ENCODE measurements around the gene MAN1B1. TPM values are rescaled to one million over a fixed set of nuclear protein-coding genes. Genes with fewer than 3 reads are reported as not detected.

The MAN1B1 gene
- total and polyA plus RNA-seq, 2 of the 8 experiments (the other 6 are each of a cell fraction or from before 2014, with no cell fraction given) = 33.7 to 36.3 TPM

GRCh38 chr9:137048655-137049543 lies 37.9 kb upstream of the MAN1B1 start:
- FAIRE-seq = no peak
- peaks cover 16% of the 10 kb centered on the region; the same call in 1 of the 2 replicates for H3K23me2 ChIP-seq (ENCODE audit: low read depth, low read length)
- DNase-seq (ENCODE audit: low read depth in 1 of 2, low spot score in 2 of 2) = no peak
- H4K8ac ChIP-seq (ENCODE audit: extremely low read depth, insufficient read depth, low read length) = no peak overlapping the region; the same call in 1 of the 2 replicates
- H3K18ac ChIP-seq (ENCODE audit: extremely low read depth, low read length) = no peak overlapping the region
- peaks cover 8% of the 10 kb centered on the region for H3K79me1 ChIP-seq (ENCODE audit: low read depth, low read length)
- TF ChIP-seq GABPA (IDR thresholded peaks at IDR 0.05; ENCODE audit: borderline replicate concordance, insufficient read depth, low read length) = peak; percentile 61; the same call in 1 of the 2 replicates
- TF ChIP-seq MAX (IDR thresholded peaks at IDR 0.05) = peak; percentile 62
- TF ChIP-seq ATF3 (IDR thresholded peaks at IDR 0.05; ENCODE audit: insufficient read depth, low read depth, low read length) = no peak
- TF ChIP-seq E2F6 (IDR thresholded peaks at IDR 0.05) = peak; percentile 72
- peaks cover 25 to 74% (median 59%) of the 10 kb centered on the region in 4 experiments for H3K27me3 ChIP-seq (replicated peaks in 1 of 4; ENCODE audit: control insufficient read depth in 3 of 4, extremely low read depth in 1 of 4, insufficient read depth in 3 of 4, low read length in 3 of 4)
- CTCF ChIA-PET (ENCODE audit: partially characterized antibody) = interaction anchor here (0.6 to 7.6 kb wide), 20 partner anchors 10 to 854 kb away, joined by 3 to 291 read pairs (median 4); partner anchors contain the start of genes ABCA2, CLIC3, FUT7 and SAPCD2
- no peak overlapping the region; a peak in 1 of 8 replicates for H3K4me3 ChIP-seq (ENCODE audit: extremely low read depth in 1 of 4, insufficient read depth in 2 of 4, low read depth in 3 of 4, low read length in 4 of 4)
- H3K4me1 ChIP-seq (replicated peaks in 1 of 4; ENCODE audit: control insufficient read depth in 3 of 4, insufficient read depth in 4 of 4, low read length in 3 of 4) = peaks cover 3 to 18% (median 10%) of the 10 kb centered on the region in 4 experiments; a peak in 6 of 7 replicates
- no peak overlapping the region for H3K23ac ChIP-seq (ENCODE audit: insufficient read length)
- 53% methylated on average over 41 of the region's 72 CpGs; no CpG with 5 or more reads in 1 of the 2 experiments for WGBS, 2 experiments (ENCODE audit: extremely low coverage in 1 of 2, insufficient coverage in 1 of 2, insufficient read length in 1 of 2, insufficient replicate concordance in 2 of 2, low coverage in 1 of 2, low lambda C conversion rate in 2 of 2, missing lambda C conversion rate in 1 of 2)
- no peaks in the 10 kb centered on the region for H3K36me3 ChIP-seq (ENCODE audit: control insufficient read depth in 2 of 4, insufficient read depth in 4 of 4, low read length in 3 of 4)
- POLR2A ChIA-PET (ENCODE audit: partially characterized antibody) = interaction anchor here (0.8 to 1.8 kb wide), 4 partner anchors 17 to 192 kb away, joined by 3 to 4 read pairs (median 4); partner anchors contain the start of genes SAPCD2 and TUBB4B
- no peak overlapping the region for H3K4ac ChIP-seq (replicated peaks; ENCODE audit: insufficient read length, low read depth, low read length)
- no peak overlapping the region for H3K14ac ChIP-seq (ENCODE audit: insufficient read length)
- H4K5ac ChIP-seq (ENCODE audit: insufficient read length, low read depth, low read length) = no peak overlapping the region
- no peak overlapping the region for H2BK5ac ChIP-seq (ENCODE audit: low read depth, low read length)
- no peak overlapping the region for H2BK20ac ChIP-seq (ENCODE audit: low read length)
- H2BK12ac ChIP-seq (ENCODE audit: low read depth, low read length) = no peak overlapping the region
- H2BK120ac ChIP-seq (replicated peaks; ENCODE audit: low read depth, low read length) = no peak overlapping the region
- H3K79me2 ChIP-seq (ENCODE audit: control insufficient read depth in 1 of 2, insufficient read depth in 2 of 2, low read length in 2 of 2) = peaks cover 0 to 2% of the 10 kb centered on the region in 2 experiments; a peak in 1 of 4 replicates
- no peak overlapping the region for H2AK5ac ChIP-seq (ENCODE audit: low read depth, low read length)
- no peak overlapping the region for H3K9ac ChIP-seq (replicated peaks in 1 of 4; ENCODE audit: extremely low read depth in 1 of 4, low read depth in 3 of 4, low read length in 3 of 4)
- no peak overlapping the region for H3K56ac ChIP-seq (replicated peaks; ENCODE audit: insufficient read length, low read depth, low read length)
- peak overlapping the region; percentile 32 to 54; a peak in 3 of 4 replicates for H3K4me2 ChIP-seq (ENCODE audit: insufficient read depth in 1 of 2, low read depth in 2 of 2, low read length in 2 of 2)
- no peak overlapping the region for H2AFZ ChIP-seq (ENCODE audit: low read length)
- H4K91ac ChIP-seq (replicated peaks; ENCODE audit: insufficient read length, low read length) = no peak overlapping the region
- no peaks in the 10 kb centered on the region for H3K9me3 ChIP-seq (ENCODE audit: insufficient read depth in 2 of 2, low read depth in 1 of 2, low read length in 1 of 2)
- peak overlapping the region; percentile 81; the same call in 1 of the 2 replicates for H2BK15ac ChIP-seq (ENCODE audit: low read length)
- H4K20me1 ChIP-seq (replicated peaks in 1 of 2; ENCODE audit: control insufficient read depth in 1 of 2, insufficient read depth in 2 of 2, low read length in 2 of 2) = peaks cover 8 to 24% of the 10 kb centered on the region in 2 experiments
- H3K27ac ChIP-seq (ENCODE audit: low read depth, low read length) = no peak overlapping the region
